Fibroblast of skin of scalp (primary cell): ENCODE results near the gene MAP10. TPM values are rescaled to one million over a fixed set of nuclear protein-coding genes. Genes with fewer than 3 reads are reported as not detected.
A peak's percentile ranks its signal among the peaks of the same experiment; 100 is the strongest.
"Not testable (repeated sequence)": the region's sequence is repeated elsewhere in the genome, so short reads cannot be mapped to it uniquely, and the experiment has no call there.

Source experiments
- DNase-seq: peaks from one replicate; pipeline ENCODE4 v3.0.0-alpha.2; 2013
- polyA plus RNA-seq, 2 experiments: library from polyadenylated mRNA; unstranded; fragments of 120-200 nt; gene quantifications; one replicate each; pipeline ENCODE4 v1.2.1, GENCODE V29; 2013; ENCODE audit not compliant: insufficient read length in 2 of 2

Gene MAP10
- polyA plus RNA-seq (2013, experiment 1 of 2; ENCODE audit: insufficient read length), result 1.6 TPM
- polyA plus RNA-seq (2013, experiment 2 of 2; ENCODE audit: insufficient read length), result 2.0 TPM

- peak; percentile 90 for DNase-seq
Measured at GRCh38 chr1:232805269-232806185, at the start of gene MAP10. TSS of gene MAP10 (plus strand) at chr1:232805416. CDS start at chr1:232805450, 34 bp downstream.

- DNase-seq, result no peak
Measured at GRCh38 chr1:232764458-232765251, 40.6 kb upstream of the MAP10 start.

- no peak for DNase-seq
Measured at GRCh38 chr1:232765542-232765941, 39.7 kb upstream of the MAP10 start.

GRCh38 chr1:232766241-232766890 is 38.9 kb upstream of the MAP10 start:
- DNase-seq, result no peak

GRCh38 chr1:232766904-232767303 is 38.3 kb upstream of the MAP10 start:
- DNase-seq, result no peak

GRCh38 chr1:232767305-232768074 is 37.7 kb upstream of the MAP10 start:
- peak; percentile 52 for DNase-seq

GRCh38 chr1:232768793-232769192 is 36.4 kb upstream of the MAP10 start:
- DNase-seq, result no peak

- DNase-seq, result peak; percentile 35
Measured at GRCh38 chr1:232769733-232770132, 35.5 kb upstream of the MAP10 start.

GRCh38 chr1:232773752-232774151 is 31.5 kb upstream of the MAP10 start:
- DNase-seq, result no peak

- DNase-seq, result no peak
Measured at GRCh38 chr1:232776526-232777106, 28.6 kb upstream of the MAP10 start.

GRCh38 chr1:232780354-232780753 is 24.9 kb upstream of the MAP10 start:
- DNase-seq, result no peak

- no peak for DNase-seq
Measured at GRCh38 chr1:232784794-232785193, 20.4 kb upstream of the MAP10 start.

- DNase-seq, result not testable (repeated sequence)
Measured at GRCh38 chr1:232785630-232786029, 19.6 kb upstream of the MAP10 start.

GRCh38 chr1:232786845-232787455 is 18.3 kb upstream of the MAP10 start:
- no peak for DNase-seq

GRCh38 chr1:232788235-232788872 is 16.9 kb upstream of the MAP10 start:
- DNase-seq, result no peak

GRCh38 chr1:232789651-232790050 is 15.6 kb upstream of the MAP10 start:
- DNase-seq, result no peak

- DNase-seq, result no peak
Measured at GRCh38 chr1:232792949-232793348, 12.3 kb upstream of the MAP10 start.

GRCh38 chr1:232793944-232794343 is 11.3 kb upstream of the MAP10 start:
- peak; percentile 76 for DNase-seq

- DNase-seq, result no peak
Measured at GRCh38 chr1:232795497-232796053, 9.6 kb upstream of the MAP10 start.

- DNase-seq, result no peak
Measured at GRCh38 chr1:232797856-232798510, 7.2 kb upstream of the MAP10 start.
